GM23248 (cell line): ENCODE results near the gene MARCHF2. TPM values are rescaled to one million over a fixed set of nuclear protein-coding genes. Genes with fewer than 3 reads are reported as not detected.

Source experiments
- DNase-seq: peaks from one replicate; pipeline ENCODE4 v3.0.0-alpha.2; 2015
- H2AFZ ChIP-seq: fragments of 200-600 bp; sonication (generic); 2 replicates; pipeline ENCODE4 v1.6.1; 2016; ENCODE audit warnings: antibody characterized with exemption
- H3F3A ChIP-seq: fragments of 200-600 bp; sonication (generic); 2 replicates; pipeline ENCODE4 v1.6.1; 2016; ENCODE audit warnings: mild to moderate bottlenecking, antibody characterized with exemption, mixed run types; ENCODE audit not compliant: insufficient read depth
- H3K27ac ChIP-seq: fragments of 200-600 bp; sonication (generic); 2 replicates; pipeline ENCODE4 v1.5.1; 2016; ENCODE audit warnings: mild to moderate bottlenecking
- H3K27me3 ChIP-seq: fragments of 200-600 bp; sonication (generic); replicated peaks from 2 replicates; pipeline ENCODE4 v1.6.1; 2016; ENCODE audit warnings: mild to moderate bottlenecking; ENCODE audit not compliant: insufficient read depth
- H3K36me3 ChIP-seq: fragments of 200-600 bp; sonication (generic); 2 replicates; pipeline ENCODE4 v1.6.1; 2016; ENCODE audit warnings: low read depth, mild to moderate bottlenecking
- H3K4me1 ChIP-seq: fragments of 200-600 bp; sonication (generic); 2 replicates; pipeline ENCODE4 v1.6.1; 2016; ENCODE audit warnings: mild to moderate bottlenecking; ENCODE audit not compliant: insufficient read depth
- H3K4me2 ChIP-seq: fragments of 200-600 bp; sonication (generic); one replicate; pipeline ENCODE4 v1.6.1; 2016; ENCODE audit warnings: mild to moderate bottlenecking; ENCODE audit not compliant: unreplicated experiment
- H3K4me3 ChIP-seq: fragments of 200-600 bp; sonication (generic); 2 replicates; pipeline ENCODE4 v1.5.1; 2016; ENCODE audit warnings: mild to moderate bottlenecking
- H3K79me2 ChIP-seq: fragments of 200-600 bp; sonication (generic); 2 replicates; pipeline ENCODE4 v1.6.1; 2016; ENCODE audit warnings: mild to moderate bottlenecking; ENCODE audit not compliant: insufficient read depth
- H3K9ac ChIP-seq: fragments of 200-600 bp; sonication (generic); 2 replicates; pipeline ENCODE4 v1.6.1; 2016; ENCODE audit warnings: mild to moderate bottlenecking
- H3K9me2 ChIP-seq: fragments of 200-600 bp; sonication (generic); 2 replicates; pipeline ENCODE4 v1.6.1; 2016; ENCODE audit warnings: mixed run types, mild to moderate bottlenecking, moderate library complexity; ENCODE audit not compliant: insufficient read depth
- H3K9me3 ChIP-seq: fragments of 200-600 bp; sonication (generic); one replicate; pipeline ENCODE4 v1.6.1; 2017; ENCODE audit warnings: low read depth
- H4K20me1 ChIP-seq: fragments of 200-600 bp; sonication (generic); 2 replicates; pipeline ENCODE4 v1.6.0; 2016; ENCODE audit not compliant: insufficient read depth
- EZH2 ChIP-seq: fragments of 200-600 bp; sonication (generic); IDR thresholded peaks from 2 replicates; pipeline ENCODE4 v1.6.1; 2018; ENCODE audit warnings: antibody characterized with exemption, mild to moderate bottlenecking; ENCODE audit not compliant: insufficient read depth, poor library complexity, severe bottlenecking
- EZH2phosphoT487 ChIP-seq: fragments of 200-600 bp; sonication (generic); IDR thresholded peaks from 2 replicates; pipeline ENCODE4 v1.6.1; 2018; ENCODE audit warnings: antibody characterized with exemption, moderate library complexity, mild to moderate bottlenecking, low read depth; ENCODE audit not compliant: insufficient read depth
- WGBS, 2 experiments: methylation state at CpG; one replicate each; pipeline ENCODE4 v1.1.6; 2015 to 2017; ENCODE audit warnings: low lambda C conversion rate in 2 of 2, low coverage in 1 of 2; ENCODE audit errors: missing lambda C conversion rate in 2 of 2; 5-methylcytosine and 5-hydroxymethylcytosine counted together
- in situ Hi-C: fragments of 300-500 bp; cut with MboI; formaldehyde crosslinking; loops from 2 replicates; pipeline ENCODE4 v1.15.0; 2020
- polyA plus RNA-seq: library from polyadenylated mRNA; unstranded; fragments of >200 nt; fragmentation: Nextera tagmentation; extraction: Ambion mirVana; gene quantifications from 2 replicates; pipeline ENCODE4 v1.2.1, GENCODE V29; 2016
- total RNA-seq: library from RNA; depleted of rRNA; stranded (reverse); fragments of >200 nt; shearing (Covaris generic); gene quantifications from 2 replicates; pipeline ENCODE4 v1.2.3, GENCODE V29; 2014

The MARCHF2 gene
- total and polyA plus RNA-seq, 2 experiments from 2014 or later = 33.1 to 87.4 TPM

- H3K27me3 ChIP-seq = no peaks in the 10 kb centered on the region
- no peak for DNase-seq
- no peak overlapping the region for H2AFZ ChIP-seq
- TF ChIP-seq EZH2phosphoT487 = no peak
- TF ChIP-seq EZH2 = no peak
- no peaks in the 10 kb centered on the region for H4K20me1 ChIP-seq
- WGBS, 2 experiments = 77 to 96% methylated on average over 5 to 6 of the region's 6 CpGs
- H3K36me3 ChIP-seq = no peaks in the 10 kb centered on the region
- H3K4me1 ChIP-seq = peaks cover 3% of the 10 kb centered on the region; the same call in 1 of the 2 replicates
- no peak overlapping the region for H3K4me2 ChIP-seq
- no peaks in the 10 kb centered on the region for H3K9me2 ChIP-seq
- H3F3A ChIP-seq = no peaks in the 10 kb centered on the region
- H3K9me3 ChIP-seq = no peaks in the 10 kb centered on the region
- H3K79me2 ChIP-seq = no peaks in the 10 kb centered on the region
- H3K27ac ChIP-seq = no peak overlapping the region
- in situ Hi-C loops = no loop called here
- H3K4me3 ChIP-seq = no peak overlapping the region
- no peak overlapping the region for H3K9ac ChIP-seq
Measured at GRCh38 chr19:8429044-8429443, 15.9 kb downstream of the MARCHF2 start.

- WGBS, 2 experiments = 94 to 97% methylated on average over 6 of the region's 6 CpGs
- no peak overlapping the region for H2AFZ ChIP-seq
- DNase-seq = no peak
- H3F3A ChIP-seq = no peaks in the 10 kb centered on the region
- no peak overlapping the region for H3K4me2 ChIP-seq
- H3K4me3 ChIP-seq = no peak overlapping the region
- TF ChIP-seq EZH2 = no peak
- H3K9ac ChIP-seq = no peak overlapping the region
- no peaks in the 10 kb centered on the region for H3K9me2 ChIP-seq
- no peaks in the 10 kb centered on the region for H3K79me2 ChIP-seq
- H3K27me3 ChIP-seq = no peaks in the 10 kb centered on the region
- no peaks in the 10 kb centered on the region for H3K9me3 ChIP-seq
- H3K27ac ChIP-seq = no peak overlapping the region
- in situ Hi-C loops = no loop called here
- H3K36me3 ChIP-seq = no peaks in the 10 kb centered on the region
- no peaks in the 10 kb centered on the region for H3K4me1 ChIP-seq
- no peaks in the 10 kb centered on the region for H4K20me1 ChIP-seq
Measured at GRCh38 chr19:8429826-8430225, 16.7 kb downstream of the MARCHF2 start.

- no peaks in the 10 kb centered on the region for H3K4me1 ChIP-seq
- H3K27ac ChIP-seq = no peak overlapping the region
- in situ Hi-C loops = no loop called here
- no peak overlapping the region for H3K4me2 ChIP-seq
- no peaks in the 10 kb centered on the region for H3K9me3 ChIP-seq
- TF ChIP-seq EZH2 (no peak), EZH2phosphoT487 (no peak)
- no peak for DNase-seq
- WGBS, 2 experiments = 90% methylated on average over 20 of the region's 20 CpGs
- H3K9ac ChIP-seq = no peak overlapping the region
- H4K20me1 ChIP-seq = no peaks in the 10 kb centered on the region
- H3K9me2 ChIP-seq = no peaks in the 10 kb centered on the region
- no peaks in the 10 kb centered on the region for H3K27me3 ChIP-seq
- no peaks in the 10 kb centered on the region for H3K79me2 ChIP-seq
- no peak overlapping the region for H3K4me3 ChIP-seq
- no peak overlapping the region for H2AFZ ChIP-seq
- no peaks in the 10 kb centered on the region for H3K36me3 ChIP-seq
- no peaks in the 10 kb centered on the region for H3F3A ChIP-seq
Measured at GRCh38 chr19:8430650-8431049, 17.5 kb downstream of the MARCHF2 start.

DNA sequence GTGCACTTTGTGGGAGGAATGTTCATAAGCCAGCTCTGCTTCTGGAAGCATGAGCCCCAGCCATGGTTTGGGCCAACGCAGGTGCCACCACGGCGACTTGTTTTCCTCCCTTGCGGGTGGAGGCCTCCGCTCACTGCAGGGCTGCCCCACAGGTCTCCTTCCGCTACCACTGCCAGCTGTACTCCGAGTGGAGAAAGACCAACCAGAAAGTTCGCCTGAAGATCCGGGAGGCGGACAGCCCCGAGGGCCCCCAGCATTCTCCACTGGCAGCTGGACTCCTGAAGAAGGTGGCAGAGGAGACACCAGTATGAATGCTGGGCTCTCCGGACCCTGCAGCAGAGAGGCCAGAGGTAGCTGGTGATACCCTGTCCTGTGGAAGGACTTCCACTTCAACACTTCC lies 25.1 kb downstream of the MARCHF2 start:
- no peaks in the 10 kb centered on the region for H3K27me3 ChIP-seq
- no peak overlapping the region for H3K4me3 ChIP-seq
- WGBS, 2 experiments = 94 to 96% methylated on average over 10 to 12 of the region's 12 CpGs
- H3K79me2 ChIP-seq = no peaks in the 10 kb centered on the region
- H3K4me2 ChIP-seq = no peak overlapping the region
- no peak overlapping the region for H3K27ac ChIP-seq
- no peak overlapping the region for H3K9ac ChIP-seq
- no peaks in the 10 kb centered on the region for H3K4me1 ChIP-seq
- TF ChIP-seq EZH2phosphoT487 (no peak), EZH2 (no peak)
- H3K36me3 ChIP-seq = no peaks in the 10 kb centered on the region
- no peaks in the 10 kb centered on the region for H3F3A ChIP-seq
- DNase-seq = no peak
- no peaks in the 10 kb centered on the region for H4K20me1 ChIP-seq
- no peaks in the 10 kb centered on the region for H3K9me3 ChIP-seq
- H2AFZ ChIP-seq = no peak overlapping the region
- no peaks in the 10 kb centered on the region for H3K9me2 ChIP-seq
- in situ Hi-C loops = no loop called here
